ENCODE data around the gene LSM11. TPM values are rescaled to one million over a fixed set of nuclear protein-coding genes. Genes with fewer than 3 reads are reported as not detected.

Gene LSM11
- total RNA-seq, 1 donor = 4.7 TPM

- DNase-seq (ENCODE audit: insufficient read length, low spot score, missing footprints) = no peak
- Histone ChIP-seq H3K27me3 (ENCODE audit: insufficient read depth, low read length) (no peaks in the 10 kb centered on the region), H4K20me1 (ENCODE audit: insufficient read depth, low read length) (no peaks in the 10 kb centered on the region), H3K27ac (ENCODE audit: low read depth, low read length) (no peak overlapping the region), H3K36me3 (ENCODE audit: insufficient read depth, low read length) (peaks cover 38% of the 10 kb centered on the region), H3K9me3 (ENCODE audit: low read depth, low read length) (no peaks in the 10 kb centered on the region), H3K4me3 (ENCODE audit: insufficient read depth, low read length) (no peak overlapping the region), H2AFZ (ENCODE audit: low read length) (no peak overlapping the region), H3K4me1 (ENCODE audit: insufficient read depth, low read length) (no peaks in the 10 kb centered on the region), H3K79me2 (ENCODE audit: insufficient read depth, low read length) (no peaks in the 10 kb centered on the region), H3K4me2 (ENCODE audit: insufficient read depth, low read length) (no peak overlapping the region)
- no peak for TF ChIP-seq CTCF (IDR thresholded peaks at IDR 0.05; ENCODE audit: extremely low read depth, low read depth, low read length)
Observed at GRCh38 chr5:157785801-157786200, 42.3 kb downstream of the LSM11 start.

- no peak overlapping the region for H3K4me2 ChIP-seq (ENCODE audit: insufficient read depth, low read length)
- H3K36me3 ChIP-seq (ENCODE audit: insufficient read depth, low read length) = peaks cover 59% of the 10 kb centered on the region
- no peaks in the 10 kb centered on the region for H3K9me3 ChIP-seq (ENCODE audit: low read depth, low read length)
- H3K79me2 ChIP-seq (ENCODE audit: insufficient read depth, low read length) = no peaks in the 10 kb centered on the region
- no peaks in the 10 kb centered on the region for H4K20me1 ChIP-seq (ENCODE audit: insufficient read depth, low read length)
- H3K27me3 ChIP-seq (ENCODE audit: insufficient read depth, low read length) = no peaks in the 10 kb centered on the region
- H3K27ac ChIP-seq (ENCODE audit: low read depth, low read length) = no peak overlapping the region
- H2AFZ ChIP-seq (ENCODE audit: low read length) = no peak overlapping the region
- H3K4me3 ChIP-seq (ENCODE audit: insufficient read depth, low read length) = no peak overlapping the region
- no peak for TF ChIP-seq CTCF (IDR thresholded peaks at IDR 0.05; ENCODE audit: extremely low read depth, low read depth, low read length)
- no peaks in the 10 kb centered on the region for H3K4me1 ChIP-seq (ENCODE audit: insufficient read depth, low read length)
- no peak for DNase-seq (ENCODE audit: insufficient read length, low spot score, missing footprints)
Observed at GRCh38 chr5:157793301-157793700, 49.8 kb downstream of the LSM11 start.

- Histone ChIP-seq H3K27ac (ENCODE audit: low read depth, low read length) (no peak overlapping the region), H2AFZ (ENCODE audit: low read length) (no peak overlapping the region), H3K79me2 (ENCODE audit: insufficient read depth, low read length) (no peaks in the 10 kb centered on the region), H3K36me3 (ENCODE audit: insufficient read depth, low read length) (peaks cover 28% of the 10 kb centered on the region), H3K4me1 (ENCODE audit: insufficient read depth, low read length) (no peaks in the 10 kb centered on the region), H3K4me3 (ENCODE audit: insufficient read depth, low read length) (no peak overlapping the region), H4K20me1 (ENCODE audit: insufficient read depth, low read length) (no peaks in the 10 kb centered on the region), H3K4me2 (ENCODE audit: insufficient read depth, low read length) (no peak overlapping the region), H3K9me3 (ENCODE audit: low read depth, low read length) (no peaks in the 10 kb centered on the region), H3K27me3 (ENCODE audit: insufficient read depth, low read length) (no peaks in the 10 kb centered on the region)
- no peak for TF ChIP-seq CTCF (IDR thresholded peaks at IDR 0.05; ENCODE audit: extremely low read depth, low read depth, low read length)
- no peak for DNase-seq (ENCODE audit: insufficient read length, low spot score, missing footprints)
Observed at GRCh38 chr5:157799578-157799977, 56.1 kb downstream of the LSM11 start.

GRCh38 chr5:157800137-157800536 lies 56.6 kb downstream of the LSM11 start:
- no peaks in the 10 kb centered on the region for H3K27me3 ChIP-seq (ENCODE audit: insufficient read depth, low read length)
- no peak overlapping the region for H3K27ac ChIP-seq (ENCODE audit: low read depth, low read length)
- no peak overlapping the region for H3K4me3 ChIP-seq (ENCODE audit: insufficient read depth, low read length)
- H2AFZ ChIP-seq (ENCODE audit: low read length) = no peak overlapping the region
- no peaks in the 10 kb centered on the region for H3K79me2 ChIP-seq (ENCODE audit: insufficient read depth, low read length)
- no peak for DNase-seq (ENCODE audit: insufficient read length, low spot score, missing footprints)
- no peak for TF ChIP-seq CTCF (IDR thresholded peaks at IDR 0.05; ENCODE audit: extremely low read depth, low read depth, low read length)
- no peaks in the 10 kb centered on the region for H3K4me1 ChIP-seq (ENCODE audit: insufficient read depth, low read length)
- no peak overlapping the region for H3K4me2 ChIP-seq (ENCODE audit: insufficient read depth, low read length)
- H3K36me3 ChIP-seq (ENCODE audit: insufficient read depth, low read length) = peaks cover 27% of the 10 kb centered on the region
- H4K20me1 ChIP-seq (ENCODE audit: insufficient read depth, low read length) = no peaks in the 10 kb centered on the region
- no peaks in the 10 kb centered on the region for H3K9me3 ChIP-seq (ENCODE audit: low read depth, low read length)
